GM13977 (cell line): ENCODE results near the gene FARS2.

Source experiments
- DNase-seq: peaks from one replicate; pipeline ENCODE4 v3.0.0; 2012; ENCODE audit warnings: low spot score
- in situ Hi-C: fragments of 300-500 bp; cut with MboI; formaldehyde crosslinking; loops from one replicate; pipeline ENCODE4 v1.12.0; 2022; ENCODE audit warnings: low sequenced_read_pairs, low pct_unique_long_range_greater_than_20kb, mixed read lengths, inconsistent platforms; ENCODE audit not compliant: unreplicated experiment
- TF ChIP-seq, protein P1 (sequence below): IDR thresholded peaks from 2 replicates; pipeline ENCODE4 v1.5.1; 2012; ENCODE audit warnings: mild to moderate bottlenecking, control low read depth; ENCODE audit not compliant: insufficient read depth; ENCODE audit errors: extremely low read depth, missing control alignments

Gene FARS2

DNA sequence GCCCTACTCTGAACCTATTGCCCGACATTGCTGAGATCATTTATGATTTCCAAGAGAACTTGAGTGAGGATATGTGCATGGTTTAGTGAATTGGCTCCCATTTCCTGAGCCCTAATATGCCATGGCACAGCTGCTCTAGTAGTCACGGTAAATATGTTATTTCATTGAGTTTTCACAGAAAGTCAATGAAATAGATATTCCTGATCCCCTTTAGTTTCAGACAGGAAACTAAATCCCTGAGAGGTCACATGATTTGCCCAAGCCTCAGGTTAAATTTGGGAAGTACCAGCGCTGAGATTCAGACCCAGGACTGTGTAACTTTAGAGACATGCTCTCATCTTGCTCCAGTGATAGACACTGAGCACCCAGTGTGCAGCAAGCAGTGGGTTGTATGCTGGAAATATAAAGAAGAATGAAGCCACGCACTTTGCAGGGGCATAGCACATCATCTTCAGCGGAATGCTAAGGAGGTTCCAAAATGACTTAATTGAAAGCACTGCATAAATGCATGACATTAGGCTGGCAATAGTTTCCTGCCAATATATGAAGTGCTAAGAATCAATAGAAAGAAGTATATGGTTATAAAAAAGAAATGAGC is 70.6 kb downstream of the FARS2 start:
- DNase-seq = no peak
- TF ChIP-seq, protein P1, sequence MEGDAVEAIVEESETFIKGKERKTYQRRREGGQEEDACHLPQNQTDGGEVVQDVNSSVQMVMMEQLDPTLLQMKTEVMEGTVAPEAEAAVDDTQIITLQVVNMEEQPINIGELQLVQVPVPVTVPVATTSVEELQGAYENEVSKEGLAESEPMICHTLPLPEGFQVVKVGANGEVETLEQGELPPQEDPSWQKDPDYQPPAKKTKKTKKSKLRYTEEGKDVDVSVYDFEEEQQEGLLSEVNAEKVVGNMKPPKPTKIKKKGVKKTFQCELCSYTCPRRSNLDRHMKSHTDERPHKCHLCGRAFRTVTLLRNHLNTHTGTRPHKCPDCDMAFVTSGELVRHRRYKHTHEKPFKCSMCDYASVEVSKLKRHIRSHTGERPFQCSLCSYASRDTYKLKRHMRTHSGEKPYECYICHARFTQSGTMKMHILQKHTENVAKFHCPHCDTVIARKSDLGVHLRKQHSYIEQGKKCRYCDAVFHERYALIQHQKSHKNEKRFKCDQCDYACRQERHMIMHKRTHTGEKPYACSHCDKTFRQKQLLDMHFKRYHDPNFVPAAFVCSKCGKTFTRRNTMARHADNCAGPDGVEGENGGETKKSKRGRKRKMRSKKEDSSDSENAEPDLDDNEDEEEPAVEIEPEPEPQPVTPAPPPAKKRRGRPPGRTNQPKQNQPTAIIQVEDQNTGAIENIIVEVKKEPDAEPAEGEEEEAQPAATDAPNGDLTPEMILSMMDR = no peak
- in situ Hi-C loops = no loop called here

DNA sequence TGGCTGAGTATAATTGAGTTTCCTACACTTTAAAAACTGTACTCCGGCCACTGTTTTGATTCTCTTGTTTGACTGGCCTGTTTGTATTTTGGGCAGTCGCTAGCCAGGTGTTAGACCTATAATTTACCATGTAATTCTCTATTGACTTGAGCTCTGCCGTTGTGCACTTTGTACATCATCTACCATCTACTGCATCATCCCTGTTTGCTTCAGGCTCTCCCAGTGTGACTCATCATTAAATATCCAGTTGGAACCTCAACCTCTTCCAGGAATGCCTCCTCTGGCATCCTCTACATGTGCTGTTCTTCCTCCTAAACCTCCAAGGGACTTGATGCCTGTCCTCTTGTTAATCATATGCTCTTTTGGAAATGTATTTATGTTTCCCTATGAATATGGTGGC is 72.3 kb downstream of the FARS2 start:
- in situ Hi-C loops = no loop called here
- DNase-seq = no peak

DNA sequence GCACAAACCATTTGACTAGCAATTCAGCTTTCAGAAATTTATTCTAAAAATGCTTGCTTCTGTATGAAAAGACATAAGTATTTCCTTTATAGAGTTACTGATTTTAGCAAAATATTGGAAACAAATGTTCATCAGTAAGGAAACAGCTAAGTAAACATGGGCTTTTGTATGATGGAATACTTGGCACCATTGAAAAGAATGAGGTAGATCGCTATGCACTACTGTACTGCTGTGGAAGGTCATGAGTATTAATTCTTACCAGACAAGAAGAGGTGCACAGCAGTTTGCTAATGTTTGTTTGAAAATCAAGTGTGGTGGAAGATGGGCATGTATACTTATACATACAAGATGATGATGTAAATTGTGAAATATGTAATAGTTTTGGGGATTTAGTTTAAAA is 73.0 kb downstream of the FARS2 start:
- no peak for DNase-seq
- in situ Hi-C loops = no loop called here
- TF ChIP-seq, protein P1 = no peak

More for the DNA sequence above, 72.3 kb downstream of the FARS2 start:
- TF ChIP-seq, protein P1 = no peak

DNA sequence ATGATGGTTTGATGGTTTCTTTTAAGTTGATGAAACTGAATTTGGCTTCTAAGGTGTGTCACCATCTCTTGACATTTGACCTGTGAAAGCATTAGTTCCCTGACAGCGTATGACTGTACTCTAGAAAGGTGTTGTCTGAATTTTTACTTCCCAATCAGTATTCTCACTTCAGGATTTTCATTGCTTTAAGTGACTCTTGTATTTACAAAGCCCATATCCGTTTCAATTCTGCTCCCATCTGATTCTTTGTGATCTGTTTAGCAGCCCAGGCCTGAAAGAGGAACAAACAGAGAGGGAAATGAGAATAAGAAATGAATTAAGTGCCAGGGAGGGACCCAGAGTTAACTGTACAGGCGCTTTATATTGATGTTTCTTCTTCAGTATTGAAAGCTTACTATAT is 73.7 kb downstream of the FARS2 start:
- in situ Hi-C loops = no loop called here
- TF ChIP-seq, protein P1 = no peak
- no peak for DNase-seq

DNA sequence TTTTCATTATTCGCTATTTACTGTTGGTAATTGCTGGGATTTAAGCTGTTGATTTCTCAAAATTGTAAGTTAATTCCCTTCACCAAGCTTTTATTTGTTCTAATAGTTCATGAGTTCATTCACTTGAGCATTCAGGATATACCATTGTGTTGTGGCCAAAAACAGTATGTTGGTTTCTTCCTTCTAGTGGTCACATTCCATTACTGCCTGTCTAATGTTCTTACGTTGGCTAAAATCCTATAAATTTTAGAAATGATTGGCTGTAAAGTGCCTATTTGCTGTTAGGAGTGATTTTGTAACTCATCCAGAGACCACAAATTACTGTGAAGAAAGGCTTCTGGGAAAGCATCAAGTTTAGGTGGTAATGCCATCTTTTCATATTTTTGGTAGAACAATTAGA is 76.3 kb downstream of the FARS2 start:
- in situ Hi-C loops = no loop called here
- DNase-seq = no peak
- TF ChIP-seq, protein P1 = no peak

DNA sequence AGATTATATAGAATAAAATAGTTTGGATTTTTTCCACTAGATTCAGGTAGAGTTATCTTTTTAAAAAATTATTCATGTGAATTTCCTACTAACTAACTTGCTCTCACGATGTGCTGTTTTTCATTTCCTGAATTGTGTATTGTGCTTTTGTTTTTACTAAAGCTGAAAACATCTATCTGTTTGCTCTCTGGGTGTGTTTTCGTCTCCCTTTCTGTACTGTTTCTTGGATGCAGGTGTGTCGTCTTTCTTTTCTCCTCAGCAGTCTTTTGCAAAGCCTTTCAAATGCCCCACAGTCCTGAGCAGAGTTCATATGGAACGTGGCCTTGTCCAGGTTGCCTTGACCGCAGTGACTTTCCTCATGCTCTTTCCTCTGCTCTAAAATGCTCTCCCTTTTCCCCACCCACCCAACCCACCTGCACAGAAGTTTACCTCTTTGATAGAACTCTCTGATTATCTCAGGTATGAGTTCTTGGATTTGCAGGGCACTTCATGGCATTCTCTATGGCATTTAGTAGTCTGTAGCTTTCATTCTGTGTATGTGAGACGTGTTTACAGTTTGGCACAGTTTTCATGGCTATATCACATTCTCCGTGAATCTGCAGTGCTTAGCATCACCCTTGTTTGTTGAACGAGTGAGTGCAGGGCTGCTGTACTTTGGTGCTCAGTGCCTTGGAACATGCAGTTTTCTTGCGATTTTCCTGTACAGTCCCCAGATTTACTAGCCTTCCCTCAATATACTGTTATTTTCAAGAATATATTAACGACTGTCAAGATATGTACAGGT is 77.1 kb downstream of the FARS2 start:
- TF ChIP-seq, protein P1 = no peak
- in situ Hi-C loops = no loop called here
- peak; percentile 34 for DNase-seq

DNA sequence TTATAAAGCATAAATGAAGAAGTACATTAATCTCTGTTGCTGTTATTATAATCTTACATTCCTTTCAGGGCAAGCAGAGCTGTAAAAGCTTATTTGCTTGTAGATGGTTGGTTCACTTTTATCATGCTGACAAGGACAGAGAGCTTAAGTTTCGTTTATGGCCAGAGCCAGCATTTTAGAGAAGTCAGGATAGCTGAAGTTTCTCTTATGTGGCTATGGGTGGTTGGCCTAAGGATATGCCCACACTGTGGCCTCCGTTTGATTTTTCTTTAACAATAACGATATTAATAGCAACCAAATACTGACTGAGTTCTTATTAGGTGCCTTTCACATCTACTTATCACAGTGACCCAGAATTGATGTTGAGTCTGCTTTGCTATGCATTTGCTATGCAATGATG is 78.5 kb downstream of the FARS2 start:
- TF ChIP-seq, protein P1 = no peak
- DNase-seq = no peak
- in situ Hi-C loops = no loop called here
